22Rv1 (cell line): ENCODE results near the gene LRMDA.

Experiments used
- CTCF ChIP-seq: fragments of 450-650 bp; IDR thresholded peaks from 2 replicates; pipeline ENCODE4 v1.5.1; 2017; ENCODE audit warnings: mild to moderate bottlenecking
- ZFX ChIP-seq: fragments of 450-650 bp; IDR thresholded peaks from 2 replicates; pipeline ENCODE4 v1.6.1; 2017; ENCODE audit warnings: antibody characterized with exemption, borderline replicate concordance

- no peak for TF ChIP-seq CTCF
- no peak for TF ChIP-seq ZFX
Observed at GRCh38 chr10:75742355-75742754, 310.9 kb downstream of the LRMDA start.
